GM06990 (cell line): Measurements from ENCODE around the gene ATAD3A.

ENCODE experiments used
- DNase-seq: peaks from one replicate; pipeline ENCODE4 v3.0.0-alpha.2; 2011; ENCODE audit not compliant: insufficient read length; ENCODE audit errors: extremely low read depth
- H3K27me3 ChIP-seq: replicated peaks from 2 replicates; pipeline ENCODE4 v1.6.0; 2011; ENCODE audit warnings: low read length; ENCODE audit not compliant: control insufficient read depth, insufficient read depth
- H3K36me3 ChIP-seq: 2 replicates; pipeline ENCODE4 v1.5.1; 2011; ENCODE audit warnings: low read length; ENCODE audit not compliant: control insufficient read depth, insufficient read depth
- H3K4me3 ChIP-seq: replicated peaks from 2 replicates; pipeline ENCODE4 v1.5.1; 2011; ENCODE audit warnings: low read depth, mild to moderate bottlenecking, control low read depth, low read length
- TF ChIP-seq, protein P1 (sequence below): IDR thresholded peaks from 2 replicates; pipeline ENCODE4 v1.5.1; 2011; ENCODE audit warnings: low read length, control low read depth, mild to moderate bottlenecking, inconsistent platforms; ENCODE audit not compliant: insufficient read depth, poor library complexity, severe bottlenecking

ATAD3A gene

DNA sequence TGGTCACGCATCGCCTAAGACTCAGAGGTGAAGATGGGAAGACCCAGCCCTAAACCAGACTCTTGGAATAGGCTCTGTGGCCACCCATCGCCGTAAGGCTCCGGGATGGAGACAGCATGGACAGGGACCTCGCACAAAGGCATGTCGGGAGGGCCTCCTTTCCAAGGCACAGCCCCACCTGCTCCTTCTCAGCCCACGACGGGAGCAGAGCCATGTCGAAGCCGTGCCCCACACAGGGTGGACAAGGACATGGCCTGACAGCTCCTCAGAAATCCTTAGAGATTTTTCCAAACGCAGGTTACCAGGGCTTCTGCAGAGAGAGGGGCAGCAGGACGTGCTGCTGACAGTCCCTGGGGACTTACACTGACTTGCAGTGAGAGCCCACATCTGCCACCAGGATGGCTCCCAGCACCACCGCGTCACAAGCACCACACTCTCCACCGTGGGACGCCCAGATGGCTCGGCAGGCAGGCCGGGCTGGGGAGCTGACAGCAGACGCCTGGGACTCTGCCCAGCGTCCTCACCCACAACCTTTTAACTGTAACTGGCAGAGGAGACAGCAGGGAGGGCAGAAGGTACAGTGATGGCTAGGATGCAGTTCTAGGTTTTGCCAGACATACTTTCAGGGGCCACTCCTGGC, 50.7 kb downstream of the ATAD3A start:
- no peak for DNase-seq
- TF ChIP-seq, protein P1, sequence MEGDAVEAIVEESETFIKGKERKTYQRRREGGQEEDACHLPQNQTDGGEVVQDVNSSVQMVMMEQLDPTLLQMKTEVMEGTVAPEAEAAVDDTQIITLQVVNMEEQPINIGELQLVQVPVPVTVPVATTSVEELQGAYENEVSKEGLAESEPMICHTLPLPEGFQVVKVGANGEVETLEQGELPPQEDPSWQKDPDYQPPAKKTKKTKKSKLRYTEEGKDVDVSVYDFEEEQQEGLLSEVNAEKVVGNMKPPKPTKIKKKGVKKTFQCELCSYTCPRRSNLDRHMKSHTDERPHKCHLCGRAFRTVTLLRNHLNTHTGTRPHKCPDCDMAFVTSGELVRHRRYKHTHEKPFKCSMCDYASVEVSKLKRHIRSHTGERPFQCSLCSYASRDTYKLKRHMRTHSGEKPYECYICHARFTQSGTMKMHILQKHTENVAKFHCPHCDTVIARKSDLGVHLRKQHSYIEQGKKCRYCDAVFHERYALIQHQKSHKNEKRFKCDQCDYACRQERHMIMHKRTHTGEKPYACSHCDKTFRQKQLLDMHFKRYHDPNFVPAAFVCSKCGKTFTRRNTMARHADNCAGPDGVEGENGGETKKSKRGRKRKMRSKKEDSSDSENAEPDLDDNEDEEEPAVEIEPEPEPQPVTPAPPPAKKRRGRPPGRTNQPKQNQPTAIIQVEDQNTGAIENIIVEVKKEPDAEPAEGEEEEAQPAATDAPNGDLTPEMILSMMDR, result no peak
- peaks cover 22% of the 10 kb centered on the region for H3K36me3 ChIP-seq
- H3K4me3 ChIP-seq, result no peak overlapping the region
- no peaks in the 10 kb centered on the region for H3K27me3 ChIP-seq

GRCh38 chr1:1563688-1564087, 51.7 kb downstream of the ATAD3A start:
- H3K36me3 ChIP-seq, result peaks cover 22% of the 10 kb centered on the region
- no peak overlapping the region for H3K4me3 ChIP-seq
- no peaks in the 10 kb centered on the region for H3K27me3 ChIP-seq
- no peak for DNase-seq
- TF ChIP-seq, protein P1, result no peak

- Histone ChIP-seq H3K4me3 (no peak overlapping the region), H3K27me3 (no peaks in the 10 kb centered on the region), H3K36me3 (peaks cover 22% of the 10 kb centered on the region)
- TF ChIP-seq, protein P1, result no peak
- DNase-seq, result no peak
These were observed 52.3 kb downstream of the ATAD3A start for GRCh38 chr1:1564268-1564667.

- H3K27me3 ChIP-seq, result no peaks in the 10 kb centered on the region
- peaks cover 25% of the 10 kb centered on the region for H3K36me3 ChIP-seq
- no peak for DNase-seq
- TF ChIP-seq, protein P1, result no peak
- H3K4me3 ChIP-seq, result no peak overlapping the region
These were observed 53.4 kb downstream of the ATAD3A start for GRCh38 chr1:1565340-1565739.

GRCh38 chr1:1567152-1567875, 55.4 kb downstream of the ATAD3A start:
- DNase-seq, result no peak
- no peaks in the 10 kb centered on the region for H3K27me3 ChIP-seq
- peaks cover 21% of the 10 kb centered on the region for H3K36me3 ChIP-seq
- TF ChIP-seq, protein P1, result no peak
- no peak overlapping the region for H3K4me3 ChIP-seq
